ENCODE results near the gene TMEM259.

Gene TMEM259

GRCh38 chr19:1000591-1001537, 20.1 kb downstream of the TMEM259 start:
- no peak for DNase-seq

GRCh38 chr19:1000095-1000494, 20.8 kb downstream of the TMEM259 start, which contains the start of gene GRIN3B:
GRIN3B (plus strand) TSS chr19:1000419; CDS start chr19:1000438, 19 bp downstream.
- DNase-seq = no peak

- DNase-seq = no peak
Observed at GRCh38 chr19:999379-999719, 21.6 kb downstream of the TMEM259 start.

- DNase-seq = no peak
Observed at GRCh38 chr19:998064-998463, 22.9 kb downstream of the TMEM259 start.

GRCh38 chr19:996051-996838, 24.7 kb downstream of the TMEM259 start:
- DNase-seq = peak; percentile 80

GRCh38 chr19:995051-995827, 25.7 kb downstream of the TMEM259 start:
- DNase-seq = peak; percentile 75

- DNase-seq = no peak
Observed at GRCh38 chr19:994516-994915, 26.4 kb downstream of the TMEM259 start.

- no peak for DNase-seq
Observed at GRCh38 chr19:993831-994393, 27.0 kb downstream of the TMEM259 start.

GRCh38 chr19:993361-993830, 27.5 kb downstream of the TMEM259 start:
- no peak for DNase-seq

- DNase-seq = no peak
Observed at GRCh38 chr19:992670-993055, 28.3 kb downstream of the TMEM259 start.

- DNase-seq = no peak
Observed at GRCh38 chr19:991932-992669, 28.8 kb downstream of the TMEM259 start.

GRCh38 chr19:991174-991931, 29.6 kb downstream of the TMEM259 start:
- no peak for DNase-seq

- DNase-seq = no peak
Observed at GRCh38 chr19:990746-991145, 30.2 kb downstream of the TMEM259 start.

GRCh38 chr19:990119-990571, 30.8 kb downstream of the TMEM259 start:
- no peak for DNase-seq

- no peak for DNase-seq
Observed at GRCh38 chr19:989381-990081, 31.4 kb downstream of the TMEM259 start.

GRCh38 chr19:988510-988909, 32.4 kb downstream of the TMEM259 start:
- no peak for DNase-seq

- DNase-seq = no peak
Observed at GRCh38 chr19:988081-988480, 32.8 kb downstream of the TMEM259 start.

- no peak for DNase-seq
Observed at GRCh38 chr19:986083-986482, 34.8 kb downstream of the TMEM259 start.

- peak; percentile 81 for DNase-seq
Observed at GRCh38 chr19:984165-984967, 36.6 kb downstream of the TMEM259 start, which contains the start of gene WDR18. WDR18 (plus strand) TSS chr19:984345; CDS start chr19:984354, 9 bp downstream.
